WTC11 (cell line): ENCODE results near the gene FBXO45. TPM values are rescaled to one million over a fixed set of nuclear protein-coding genes. Genes with fewer than 3 reads are reported as not detected.

Experiments
- ATAC-seq: fragments of 200-7000 bp; cut with Tn5 transposase; 2 replicates; pipeline ENCODE4 v1.10.0; 2021; ENCODE audit warnings: mild to moderate bottlenecking, moderate library complexity
- CTCF ChIA-PET: fragments of 300-600 bp; sonication (Branson Sonifier 250); formaldehyde crosslinking; loops from one replicate; lab custom pipeline; 2021; ENCODE audit warnings: antibody characterized with exemption; lab: Charles Lee
- POLR2A ChIA-PET: fragments of 350-600 bp; sonication (Branson Sonifier 250); formaldehyde crosslinking; loops from one replicate; lab custom pipeline; 2021; ENCODE audit warnings: antibody characterized with exemption; lab: Charles Lee
- DNase-seq: peaks from one replicate; pipeline ENCODE4 v3.0.0; 2021; ENCODE audit warnings: low spot score
- H3K27ac Mint-ChIP-seq: 2 replicates; pipeline ENCODE4 v1.8.0; 2021; ENCODE audit warnings: mixed read lengths
- H3K27me3 Mint-ChIP-seq: 2 replicates; pipeline ENCODE4 v1.8.0; 2021; ENCODE audit warnings: low read depth, mild to moderate bottlenecking, moderate library complexity, mixed read lengths
- H3K36me3 Mint-ChIP-seq: 2 replicates; pipeline ENCODE4 v1.8.0; 2021; ENCODE audit warnings: mixed read lengths
- H3K4me1 Mint-ChIP-seq: 2 replicates; pipeline ENCODE4 v1.8.0; 2022; ENCODE audit warnings: mixed read lengths
- H3K4me3 Mint-ChIP-seq: 2 replicates; pipeline ENCODE4 v1.8.0; 2021; ENCODE audit warnings: mild to moderate bottlenecking, moderate library complexity, mixed read lengths
- H3K9me3 Mint-ChIP-seq: 2 replicates; pipeline ENCODE4 v1.8.0; 2021; ENCODE audit warnings: mixed read lengths
- FOXK1 ChIP-seq: sonication (generic); formaldehyde crosslinking; IDR thresholded peaks from 2 replicates; pipeline ENCODE4 v1.8.0; 2022; ENCODE audit warnings: mild to moderate bottlenecking, moderate library complexity, missing genetic modification reagents
- GTF2I ChIP-seq: fragments of 250-450 bp; sonication (Bioruptor Pico); conservative IDR thresholded peaks from 2 replicates; pipeline ENCODE4 v1.4.0; 2021; ENCODE audit warnings: mild to moderate bottlenecking
- HMGA2 ChIP-seq: fragments of 250-450 bp; sonication (Bioruptor Pico); IDR thresholded peaks from 2 replicates; pipeline ENCODE4 v1.4.0; 2021; ENCODE audit warnings: mild to moderate bottlenecking, moderate library complexity
- SMAD4 ChIP-seq: sonication (generic); formaldehyde crosslinking; IDR thresholded peaks from 2 replicates; pipeline ENCODE4 v1.8.0; 2022; ENCODE audit warnings: mild to moderate bottlenecking, missing genetic modification reagents
- TP53 ChIP-seq: sonication (generic); formaldehyde crosslinking; IDR thresholded peaks from 2 replicates; pipeline ENCODE4 v1.8.1; 2023; ENCODE audit warnings: mild to moderate bottlenecking, missing genetic modification reagents
- ZBTB21 ChIP-seq: sonication (generic); formaldehyde crosslinking; IDR thresholded peaks from 2 replicates; pipeline ENCODE4 v1.8.1; 2023; ENCODE audit warnings: mild to moderate bottlenecking, missing genetic modification reagents, borderline replicate concordance
- ZNF121 ChIP-seq: sonication (generic); formaldehyde crosslinking; IDR thresholded peaks from 2 replicates; pipeline ENCODE4 v1.8.0; 2023; ENCODE audit warnings: missing genetic modification reagents
- ZNF232 ChIP-seq: sonication (generic); formaldehyde crosslinking; IDR thresholded peaks from 2 replicates; pipeline ENCODE4 v1.8.0; 2022; ENCODE audit warnings: mild to moderate bottlenecking, missing genetic modification reagents
- ZNF416 ChIP-seq: fragments of 250-450 bp; sonication (Bioruptor Pico); IDR thresholded peaks from 2 replicates; pipeline ENCODE4 v1.9.0; 2021; ENCODE audit warnings: mild to moderate bottlenecking, inconsistent platforms
- total RNA-seq: library from RNA; stranded (reverse); gene quantifications from 3 replicates; pipeline ENCODE4 v1.2.3, GENCODE V29; 2021
- TF ChIP-seq, protein P1 (sequence below): fragments of 200-600 bp; IDR thresholded peaks from 2 replicates; pipeline ENCODE4 v1.8.0; 2022; ENCODE audit warnings: antibody characterized with exemption
- TF ChIP-seq, protein P2 (sequence below): sonication (generic); formaldehyde crosslinking; IDR thresholded peaks from 2 replicates; pipeline ENCODE4 v1.8.1; 2023; ENCODE audit warnings: mild to moderate bottlenecking, moderate library complexity, missing genetic modification reagents
- TF ChIP-seq, protein P3 (sequence below): sonication (generic); formaldehyde crosslinking; IDR thresholded peaks from 2 replicates; pipeline ENCODE4 v1.8.1; 2023; ENCODE audit warnings: mild to moderate bottlenecking, missing genetic modification reagents, moderate library complexity
- TF ChIP-seq, protein P4 (sequence below): sonication (generic); formaldehyde crosslinking; IDR thresholded peaks from 2 replicates; pipeline ENCODE4 v1.8.1; 2023; ENCODE audit warnings: mild to moderate bottlenecking, missing genetic modification reagents

FBXO45 gene
- total RNA-seq, 1 experiment from 2014 or later: 15.4 TPM

DNA sequence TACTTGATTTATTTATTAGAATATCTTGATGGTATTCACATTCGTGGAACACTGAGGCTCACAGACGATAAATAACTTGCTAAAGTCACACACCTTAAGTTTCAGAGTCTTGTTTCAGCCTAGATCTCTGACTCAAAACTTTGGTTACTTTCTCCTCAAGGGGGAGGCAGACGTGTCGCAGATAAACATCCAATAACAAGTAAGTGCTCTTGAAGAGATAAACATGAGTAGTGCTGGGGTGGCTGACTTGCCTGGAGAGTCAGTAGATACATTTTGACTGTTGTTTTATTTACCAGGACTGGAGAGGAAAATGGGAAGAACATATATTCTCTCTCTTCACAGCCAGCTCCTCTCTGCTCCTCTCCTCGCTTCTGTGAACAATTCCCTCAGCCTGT is 31.3 kb downstream of the FBXO45 start (continued):
- TF ChIP-seq, protein P1, sequence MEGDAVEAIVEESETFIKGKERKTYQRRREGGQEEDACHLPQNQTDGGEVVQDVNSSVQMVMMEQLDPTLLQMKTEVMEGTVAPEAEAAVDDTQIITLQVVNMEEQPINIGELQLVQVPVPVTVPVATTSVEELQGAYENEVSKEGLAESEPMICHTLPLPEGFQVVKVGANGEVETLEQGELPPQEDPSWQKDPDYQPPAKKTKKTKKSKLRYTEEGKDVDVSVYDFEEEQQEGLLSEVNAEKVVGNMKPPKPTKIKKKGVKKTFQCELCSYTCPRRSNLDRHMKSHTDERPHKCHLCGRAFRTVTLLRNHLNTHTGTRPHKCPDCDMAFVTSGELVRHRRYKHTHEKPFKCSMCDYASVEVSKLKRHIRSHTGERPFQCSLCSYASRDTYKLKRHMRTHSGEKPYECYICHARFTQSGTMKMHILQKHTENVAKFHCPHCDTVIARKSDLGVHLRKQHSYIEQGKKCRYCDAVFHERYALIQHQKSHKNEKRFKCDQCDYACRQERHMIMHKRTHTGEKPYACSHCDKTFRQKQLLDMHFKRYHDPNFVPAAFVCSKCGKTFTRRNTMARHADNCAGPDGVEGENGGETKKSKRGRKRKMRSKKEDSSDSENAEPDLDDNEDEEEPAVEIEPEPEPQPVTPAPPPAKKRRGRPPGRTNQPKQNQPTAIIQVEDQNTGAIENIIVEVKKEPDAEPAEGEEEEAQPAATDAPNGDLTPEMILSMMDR: no peak

DNA sequence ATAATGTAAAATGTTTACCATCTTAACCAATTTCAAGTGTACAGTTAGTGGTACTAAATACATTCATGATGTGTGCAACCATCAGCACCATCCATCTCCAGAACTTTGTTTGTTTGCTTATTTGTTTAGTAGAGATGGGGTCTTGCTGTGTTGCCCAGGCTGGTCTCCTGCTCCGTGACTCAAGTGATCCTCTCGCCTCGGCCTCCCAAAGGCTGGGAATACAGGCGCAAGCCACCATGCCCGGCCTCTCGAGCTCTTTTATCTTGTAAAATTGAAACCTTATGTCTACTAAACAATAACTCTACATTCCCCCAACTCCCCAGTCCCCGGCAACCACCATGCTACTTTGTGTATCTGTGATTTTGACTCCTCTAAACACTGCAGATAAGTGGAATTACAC is 31.9 kb downstream of the FBXO45 start:
- DNase-seq (no peak), ATAC-seq (no peak)
- Mint-ChIP-seq H3K9me3 (no peaks in the 10 kb centered on the region), H3K27me3 (no peaks in the 10 kb centered on the region), H3K27ac (no peak overlapping the region), H3K4me1 (no peaks in the 10 kb centered on the region), H3K4me3 (no peak overlapping the region), H3K36me3 (no peaks in the 10 kb centered on the region)
- no peak for TF ChIP-seq GTF2I
- TF ChIP-seq ZNF121 (CRISPR knock-in tag): peak; percentile 73; the same call in 1 of the 2 replicates
- CTCF ChIA-PET: no interaction called here
- POLR2A ChIA-PET: no interaction called here

DNA sequence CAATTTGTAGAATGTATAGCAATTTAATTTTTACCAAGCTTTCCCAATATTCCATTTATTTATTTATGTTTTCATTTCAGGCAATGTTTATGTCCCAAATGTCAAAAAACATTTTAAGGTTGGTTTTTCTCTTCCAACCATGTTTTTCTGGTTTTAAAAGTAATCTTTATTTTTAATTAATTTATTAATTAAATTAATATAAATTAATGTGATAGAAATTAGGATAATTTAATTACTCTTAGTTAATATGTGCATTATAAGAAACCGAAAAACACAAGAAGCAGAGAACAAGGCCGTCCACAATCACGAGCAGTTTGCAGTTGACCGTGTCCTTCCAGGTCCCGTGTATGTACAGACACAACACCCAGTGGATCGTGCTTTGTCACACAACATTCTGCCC is 34.2 kb downstream of the FBXO45 start:
- H3K4me1 Mint-ChIP-seq: no peaks in the 10 kb centered on the region
- H3K4me3 Mint-ChIP-seq: no peak overlapping the region
- TF ChIP-seq HMGA2 (CRISPR knock-in tag): peak; percentile 93
- TF ChIP-seq, protein P2, sequence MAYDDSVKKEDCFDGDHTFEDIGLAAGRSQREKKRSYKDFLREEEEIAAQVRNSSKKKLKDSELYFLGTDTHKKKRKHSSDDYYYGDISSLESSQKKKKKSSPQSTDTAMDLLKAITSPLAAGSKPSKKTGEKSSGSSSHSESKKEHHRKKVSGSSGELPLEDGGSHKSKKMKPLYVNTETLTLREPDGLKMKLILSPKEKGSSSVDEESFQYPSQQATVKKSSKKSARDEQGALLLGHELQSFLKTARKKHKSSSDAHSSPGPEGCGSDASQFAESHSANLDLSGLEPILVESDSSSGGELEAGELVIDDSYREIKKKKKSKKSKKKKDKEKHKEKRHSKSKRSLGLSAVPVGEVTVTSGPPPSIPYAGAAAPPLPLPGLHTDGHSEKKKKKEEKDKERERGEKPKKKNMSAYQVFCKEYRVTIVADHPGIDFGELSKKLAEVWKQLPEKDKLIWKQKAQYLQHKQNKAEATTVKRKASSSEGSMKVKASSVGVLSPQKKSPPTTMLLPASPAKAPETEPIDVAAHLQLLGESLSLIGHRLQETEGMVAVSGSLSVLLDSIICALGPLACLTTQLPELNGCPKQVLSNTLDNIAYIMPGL (CRISPR knock-in tag): no peak
- ATAC-seq: no peak
- no peaks in the 10 kb centered on the region for H3K36me3 Mint-ChIP-seq
- POLR2A ChIA-PET: interaction anchor here (0.7 kb wide), 1 partner anchor 170 kb away, joined by 4 read pairs; no protein-coding TSS in a partner anchor
- H3K27me3 Mint-ChIP-seq: no peaks in the 10 kb centered on the region
- CTCF ChIA-PET: interaction anchor here (1.5 kb wide), 1 partner anchor 83 kb away, joined by 8 read pairs; no protein-coding TSS in a partner anchor
- no peaks in the 10 kb centered on the region for H3K9me3 Mint-ChIP-seq
- no peak for DNase-seq
- H3K27ac Mint-ChIP-seq: no peak overlapping the region

DNA sequence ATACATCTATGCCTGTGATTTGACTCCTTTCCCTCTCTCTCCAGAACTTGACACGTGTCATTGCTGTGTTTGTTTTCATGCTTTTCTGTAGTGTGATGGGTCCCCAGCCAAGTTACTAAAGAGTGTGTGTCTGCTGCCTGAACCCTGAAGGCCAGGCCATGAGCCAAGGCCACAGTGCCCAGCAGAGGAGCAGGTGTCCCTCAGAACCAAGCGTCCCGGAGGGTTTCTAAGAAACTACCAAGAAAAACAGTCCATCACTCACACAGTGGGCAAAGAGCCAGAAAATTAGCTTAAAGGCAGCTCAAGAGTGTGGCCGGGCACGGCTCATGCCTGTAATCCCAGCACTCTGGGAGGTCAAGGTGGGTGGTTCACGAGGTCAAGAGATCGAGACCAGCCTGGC is 35.2 kb downstream of the FBXO45 start:
- Mint-ChIP-seq H3K4me3 (no peak overlapping the region), H3K4me1 (no peaks in the 10 kb centered on the region), H3K36me3 (no peaks in the 10 kb centered on the region), H3K27ac (0 out of 2 replicates have a peak overlapping the region, but pooled peaks have one; percentile 5), H3K9me3 (no peaks in the 10 kb centered on the region), H3K27me3 (no peaks in the 10 kb centered on the region)
- ChIA-PET POLR2A (interaction anchor here (0.6 to 0.7 kb wide), 2 partner anchors 136 to 666 kb away, joined by 3 read pairs; no protein-coding TSS in a partner anchor), CTCF (interaction anchor here (1.5 to 1.6 kb wide), 2 partner anchors 75 to 82 kb away, joined by 5 to 8 read pairs; no protein-coding TSS in a partner anchor)
- ATAC-seq (no peak), DNase-seq (no peak)
- TF ChIP-seq, protein P3, sequence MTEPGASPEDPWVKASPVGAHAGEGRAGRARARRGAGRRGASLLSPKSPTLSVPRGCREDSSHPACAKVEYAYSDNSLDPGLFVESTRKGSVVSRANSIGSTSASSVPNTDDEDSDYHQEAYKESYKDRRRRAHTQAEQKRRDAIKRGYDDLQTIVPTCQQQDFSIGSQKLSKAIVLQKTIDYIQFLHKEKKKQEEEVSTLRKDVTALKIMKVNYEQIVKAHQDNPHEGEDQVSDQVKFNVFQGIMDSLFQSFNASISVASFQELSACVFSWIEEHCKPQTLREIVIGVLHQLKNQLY (CRISPR knock-in tag): no peak
- TF ChIP-seq SMAD4 (CRISPR knock-in tag): no peak
- TF ChIP-seq ZNF416 (CRISPR knock-in tag): no peak
- TF ChIP-seq FOXK1 (CRISPR knock-in tag): no peak
- TF ChIP-seq ZBTB21 (CRISPR knock-in tag): no peak
- TF ChIP-seq ZNF232: no peak
- TF ChIP-seq, protein P4, sequence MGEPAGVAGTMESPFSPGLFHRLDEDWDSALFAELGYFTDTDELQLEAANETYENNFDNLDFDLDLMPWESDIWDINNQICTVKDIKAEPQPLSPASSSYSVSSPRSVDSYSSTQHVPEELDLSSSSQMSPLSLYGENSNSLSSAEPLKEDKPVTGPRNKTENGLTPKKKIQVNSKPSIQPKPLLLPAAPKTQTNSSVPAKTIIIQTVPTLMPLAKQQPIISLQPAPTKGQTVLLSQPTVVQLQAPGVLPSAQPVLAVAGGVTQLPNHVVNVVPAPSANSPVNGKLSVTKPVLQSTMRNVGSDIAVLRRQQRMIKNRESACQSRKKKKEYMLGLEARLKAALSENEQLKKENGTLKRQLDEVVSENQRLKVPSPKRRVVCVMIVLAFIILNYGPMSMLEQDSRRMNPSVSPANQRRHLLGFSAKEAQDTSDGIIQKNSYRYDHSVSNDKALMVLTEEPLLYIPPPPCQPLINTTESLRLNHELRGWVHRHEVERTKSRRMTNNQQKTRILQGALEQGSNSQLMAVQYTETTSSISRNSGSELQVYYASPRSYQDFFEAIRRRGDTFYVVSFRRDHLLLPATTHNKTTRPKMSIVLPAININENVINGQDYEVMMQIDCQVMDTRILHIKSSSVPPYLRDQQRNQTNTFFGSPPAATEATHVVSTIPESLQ (CRISPR knock-in tag): no peak
- TF ChIP-seq TP53 (CRISPR knock-in tag): no peak
